Activated CD8-positive, alpha-beta T cell treated with anti-CD3 and anti-CD28 coated beads for 36 hours (primary cell): ENCODE measurements around the gene REXO4. TPM values are rescaled to one million over a fixed set of nuclear protein-coding genes. Genes with fewer than 3 reads are reported as not detected.

Experiments used
- ATAC-seq: fragments of 200-7000 bp; cut with Tn5 transposase; one replicate; pipeline ENCODE4 v1.10.0; 2021; ENCODE audit warnings: mild to moderate bottlenecking, moderate library complexity
- CTCF ChIA-PET: fragments of 350-600 bp; sonication (Branson Sonifier 250); formaldehyde crosslinking; loops from one replicate; lab custom pipeline; 2021; ENCODE audit warnings: antibody characterized with exemption; lab: Charles Lee
- POLR2A ChIA-PET: fragments of 350-600 bp; sonication (Branson Sonifier 250); formaldehyde crosslinking; loops from one replicate; lab custom pipeline; 2021; ENCODE audit warnings: antibody characterized with exemption; lab: Charles Lee
- DNase-seq: peaks from one replicate; pipeline ENCODE4 v3.0.0-alpha.2; 2020
- H3K27ac Mint-ChIP-seq: one replicate; pipeline ENCODE4 v1.8.0; 2021; ENCODE audit warnings: mild to moderate bottlenecking, mixed read lengths
- H3K27me3 Mint-ChIP-seq: one replicate; pipeline ENCODE4 v1.8.0; 2021; ENCODE audit warnings: mixed read lengths
- H3K36me3 Mint-ChIP-seq: one replicate; pipeline ENCODE4 v1.8.0; 2021; ENCODE audit warnings: low read depth, mixed read lengths
- H3K4me1 Mint-ChIP-seq: one replicate; pipeline ENCODE4 v1.8.0; 2021; ENCODE audit warnings: low read depth, mixed read lengths
- H3K4me3 Mint-ChIP-seq: one replicate; pipeline ENCODE4 v1.8.0; 2021; ENCODE audit warnings: mild to moderate bottlenecking, moderate library complexity, mixed read lengths
- H3K9me3 Mint-ChIP-seq: one replicate; pipeline ENCODE4 v1.8.0; 2021; ENCODE audit warnings: mixed read lengths
- intact Hi-C: fragments of 100-400 bp; cut with micrococcal nuclease; formaldehyde crosslinking; loops from one replicate; pipeline ENCODE4 v1.10.0; 2022
- total RNA-seq, 2 experiments: library from RNA; stranded (reverse); gene quantifications; one replicate each; pipeline ENCODE4 v1.2.3, GENCODE V29; 2021
- TF ChIP-seq, protein P1 (sequence below): fragments of 200-600 bp; IDR thresholded peaks from one replicate; pipeline ENCODE4 v1.8.0; 2022; ENCODE audit warnings: antibody characterized with exemption, mild to moderate bottlenecking

REXO4 gene
- total RNA-seq, 2 experiments from 2014 or later, result 35.3 to 36.7 TPM

DNA sequence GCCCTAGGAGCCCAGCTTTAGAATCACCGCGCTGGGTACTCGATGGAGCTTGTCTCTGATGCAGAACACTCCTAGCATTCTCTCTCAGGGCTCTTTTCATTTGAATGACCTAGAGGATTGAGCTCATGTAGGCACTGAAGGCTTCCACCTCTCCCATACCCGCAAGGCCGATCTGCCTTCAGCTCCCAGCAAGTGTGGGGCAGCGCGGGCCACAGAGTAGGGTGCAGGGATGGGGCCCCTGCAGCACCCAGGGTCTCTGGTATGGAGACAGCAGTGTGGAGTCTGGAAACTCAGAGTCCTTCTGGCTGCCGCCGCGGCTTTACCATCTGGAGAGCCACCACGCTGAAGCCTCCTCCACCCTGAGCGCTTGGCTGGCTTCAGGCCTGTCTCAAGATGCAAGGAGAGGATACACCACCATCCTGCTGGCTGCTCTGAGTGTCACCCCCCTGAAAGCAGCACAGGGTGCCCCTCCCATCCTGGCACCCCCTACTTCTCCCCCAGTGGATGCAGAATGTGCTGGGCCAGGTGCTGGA is 28.7 kb downstream of the REXO4 start:
- ATAC-seq, result no peak
- Mint-ChIP-seq H3K36me3 (no peaks in the 10 kb centered on the region), H3K4me1 (no peaks in the 10 kb centered on the region), H3K27ac (no peak overlapping the region), H3K27me3 (peaks cover 3% of the 10 kb centered on the region), H3K4me3 (no peak overlapping the region), H3K9me3 (no peaks in the 10 kb centered on the region)
- no peak for DNase-seq
- CTCF ChIA-PET, result interaction anchor here (1.7 kb wide), 1 partner anchor 367 kb away, joined by 4 read pairs; no protein-coding TSS in a partner anchor
- TF ChIP-seq, protein P1, sequence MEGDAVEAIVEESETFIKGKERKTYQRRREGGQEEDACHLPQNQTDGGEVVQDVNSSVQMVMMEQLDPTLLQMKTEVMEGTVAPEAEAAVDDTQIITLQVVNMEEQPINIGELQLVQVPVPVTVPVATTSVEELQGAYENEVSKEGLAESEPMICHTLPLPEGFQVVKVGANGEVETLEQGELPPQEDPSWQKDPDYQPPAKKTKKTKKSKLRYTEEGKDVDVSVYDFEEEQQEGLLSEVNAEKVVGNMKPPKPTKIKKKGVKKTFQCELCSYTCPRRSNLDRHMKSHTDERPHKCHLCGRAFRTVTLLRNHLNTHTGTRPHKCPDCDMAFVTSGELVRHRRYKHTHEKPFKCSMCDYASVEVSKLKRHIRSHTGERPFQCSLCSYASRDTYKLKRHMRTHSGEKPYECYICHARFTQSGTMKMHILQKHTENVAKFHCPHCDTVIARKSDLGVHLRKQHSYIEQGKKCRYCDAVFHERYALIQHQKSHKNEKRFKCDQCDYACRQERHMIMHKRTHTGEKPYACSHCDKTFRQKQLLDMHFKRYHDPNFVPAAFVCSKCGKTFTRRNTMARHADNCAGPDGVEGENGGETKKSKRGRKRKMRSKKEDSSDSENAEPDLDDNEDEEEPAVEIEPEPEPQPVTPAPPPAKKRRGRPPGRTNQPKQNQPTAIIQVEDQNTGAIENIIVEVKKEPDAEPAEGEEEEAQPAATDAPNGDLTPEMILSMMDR, result no peak
- POLR2A ChIA-PET, result interaction anchor here (1.0 to 1.2 kb wide), 2 partner anchors 13 to 14 kb away, joined by 3 read pairs; no protein-coding TSS in a partner anchor
- intact Hi-C loops, result no loop called here

DNA sequence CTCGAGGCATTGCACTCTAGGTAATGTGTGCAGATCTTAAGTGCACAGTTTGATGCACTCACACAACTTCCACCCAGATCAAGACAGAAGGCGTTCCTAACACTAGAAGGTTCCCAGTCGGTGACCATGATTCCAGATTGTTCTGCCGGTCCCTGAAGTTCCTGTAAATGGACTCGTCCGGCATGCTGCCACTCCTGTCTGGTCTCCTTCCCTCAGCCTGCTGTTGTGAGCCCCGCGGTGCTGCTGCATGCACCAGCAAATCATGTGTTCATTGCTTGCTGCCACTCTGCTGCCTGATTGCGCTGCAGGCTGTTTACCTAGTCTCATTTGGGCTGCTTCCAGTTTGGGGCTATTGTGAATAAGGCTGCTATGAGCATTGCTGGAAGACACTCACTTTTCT is 30.1 kb downstream of the REXO4 start:
- H3K36me3 Mint-ChIP-seq, result no peaks in the 10 kb centered on the region
- TF ChIP-seq, protein P1, result no peak
- peaks cover 3% of the 10 kb centered on the region for H3K27me3 Mint-ChIP-seq
- intact Hi-C loops, result no loop called here
- ChIA-PET POLR2A (no interaction called here), CTCF (interaction anchor here (1.7 kb wide), 1 partner anchor 365 kb away, joined by 4 read pairs; no protein-coding TSS in a partner anchor)
- no peak for DNase-seq
- H3K4me3 Mint-ChIP-seq, result no peak overlapping the region
- no peaks in the 10 kb centered on the region for H3K9me3 Mint-ChIP-seq
- no peaks in the 10 kb centered on the region for H3K4me1 Mint-ChIP-seq
- H3K27ac Mint-ChIP-seq, result no peak overlapping the region
- no peak for ATAC-seq

DNA sequence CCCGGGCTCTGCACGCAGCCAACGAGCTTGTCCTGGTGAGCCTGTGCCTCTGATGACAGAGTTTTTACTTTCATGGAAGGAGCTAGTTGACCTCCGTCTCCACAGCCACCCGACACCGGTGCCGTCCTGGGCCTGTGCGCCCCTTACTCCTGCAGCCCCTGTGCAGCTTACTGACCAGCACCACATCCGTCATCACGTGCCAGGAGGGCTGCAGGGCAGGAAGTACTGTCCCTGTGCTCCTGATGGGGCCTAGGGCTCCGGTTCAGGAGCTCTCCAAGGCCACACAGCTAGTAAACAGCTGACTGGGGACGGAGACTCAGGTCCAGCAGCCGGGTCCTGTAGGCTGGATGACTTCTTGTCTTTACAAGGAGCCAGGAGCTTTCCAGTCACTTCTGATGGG is 31.5 kb downstream of the REXO4 start:
- intact Hi-C loops, result no loop called here
- CTCF ChIA-PET, result no interaction called here

DNA sequence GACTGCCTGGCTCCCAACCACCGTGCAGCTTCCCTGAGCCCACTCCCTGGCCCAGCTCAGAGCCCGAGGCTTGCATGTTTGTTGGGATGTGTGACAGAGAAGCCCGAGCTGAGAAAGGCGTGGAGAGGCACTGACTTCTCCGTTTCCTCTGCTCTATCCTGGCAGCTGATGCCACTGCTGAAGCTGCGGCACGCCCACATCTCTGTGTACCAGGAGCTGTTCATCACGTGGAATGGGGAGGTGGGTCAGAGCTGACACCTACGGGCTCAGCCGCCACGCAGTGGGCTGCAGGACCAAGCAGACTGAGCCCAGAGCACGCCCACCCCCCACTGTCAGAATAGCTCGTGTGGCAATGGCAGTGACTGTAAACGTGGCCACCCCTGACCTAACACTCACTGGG is 32.4 kb downstream of the REXO4 start:
- ATAC-seq (no peak), DNase-seq (no peak)
- no peak overlapping the region for H3K27ac Mint-ChIP-seq
- no peaks in the 10 kb centered on the region for H3K36me3 Mint-ChIP-seq
- H3K4me1 Mint-ChIP-seq, result no peaks in the 10 kb centered on the region
- peaks cover 3% of the 10 kb centered on the region for H3K27me3 Mint-ChIP-seq
- TF ChIP-seq, protein P1, result no peak
- H3K4me3 Mint-ChIP-seq, result no peak overlapping the region
- intact Hi-C loops, result no loop called here
- ChIA-PET CTCF (no interaction called here), POLR2A (interaction anchor here (1.0 to 1.5 kb wide), 3 partner anchors 9 to 15 kb away, joined by 3 to 5 read pairs (median 4); partner anchors contain the start of gene STKLD1)
- no peaks in the 10 kb centered on the region for H3K9me3 Mint-ChIP-seq

More for the DNA sequence above, 31.5 kb downstream of the REXO4 start:
- H3K4me1 Mint-ChIP-seq, result no peaks in the 10 kb centered on the region
- no peak for ATAC-seq
- TF ChIP-seq, protein P1, result no peak
- H3K27ac Mint-ChIP-seq, result no peak overlapping the region
- H3K36me3 Mint-ChIP-seq, result no peaks in the 10 kb centered on the region
- POLR2A ChIA-PET, result interaction anchor here (0.7 to 1.5 kb wide), 3 partner anchors 8 to 12 kb away, joined by 3 read pairs; no protein-coding TSS in a partner anchor
- no peak for DNase-seq
- no peak overlapping the region for H3K4me3 Mint-ChIP-seq
- H3K27me3 Mint-ChIP-seq, result peaks cover 3% of the 10 kb centered on the region
- H3K9me3 Mint-ChIP-seq, result no peaks in the 10 kb centered on the region

DNA sequence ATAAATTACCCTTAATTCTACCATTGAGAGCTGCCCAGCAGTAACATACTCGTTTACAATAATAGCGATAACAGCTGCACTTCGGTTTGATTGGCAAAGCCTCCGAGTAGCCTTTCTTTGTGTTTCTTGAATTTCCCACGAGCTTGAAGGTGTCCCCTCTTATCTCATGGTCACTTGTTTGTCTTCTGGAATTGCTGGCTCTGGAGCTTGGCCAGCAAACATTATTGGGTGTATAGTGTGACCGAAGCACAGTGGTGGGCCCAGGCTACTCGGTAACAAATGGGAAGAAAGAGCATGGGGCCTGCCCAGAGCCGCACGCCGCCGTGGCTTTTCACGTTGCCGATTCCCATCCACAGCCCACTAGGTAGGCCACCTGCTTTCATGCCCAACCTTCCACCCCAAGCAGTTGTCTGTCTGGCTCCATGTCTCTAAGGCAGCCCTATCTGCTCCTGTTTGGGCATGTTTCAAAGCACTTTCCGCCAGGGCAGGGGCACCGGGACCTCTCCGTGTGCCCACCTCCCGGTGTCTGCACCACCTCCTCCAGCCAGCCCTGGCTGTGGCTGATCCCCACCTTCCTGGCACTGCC is 33.0 kb downstream of the REXO4 start:
- H3K9me3 Mint-ChIP-seq, result no peaks in the 10 kb centered on the region
- H3K27me3 Mint-ChIP-seq, result peaks cover 3% of the 10 kb centered on the region
- H3K27ac Mint-ChIP-seq, result no peak overlapping the region
- intact Hi-C loops, result no loop called here
- ATAC-seq, result no peak
- TF ChIP-seq, protein P1, result no peak
- ChIA-PET POLR2A (interaction anchor here (1.0 to 1.5 kb wide), 3 partner anchors 8 to 14 kb away, joined by 3 to 5 read pairs (median 4); partner anchors contain the start of gene STKLD1), CTCF (no interaction called here)
- DNase-seq, result no peak
- no peak overlapping the region for H3K4me3 Mint-ChIP-seq
- no peaks in the 10 kb centered on the region for H3K36me3 Mint-ChIP-seq
- no peaks in the 10 kb centered on the region for H3K4me1 Mint-ChIP-seq
